Ishikawa (cell line): ENCODE results near the gene HMGCS2.

ENCODE experiments used
- CEBPB ChIP-seq: IDR thresholded peaks from 2 replicates; pipeline ENCODE4 v1.6.1; 2012
- CREB1 ChIP-seq: IDR thresholded peaks from 2 replicates; pipeline ENCODE4 v1.6.1; 2012; ENCODE audit warnings: low read depth
- EGR1 ChIP-seq: IDR thresholded peaks from 2 replicates; pipeline ENCODE4 v1.6.1; 2012
- EP300 ChIP-seq: IDR thresholded peaks from 2 replicates; pipeline ENCODE4 v1.6.1; 2012; ENCODE audit warnings: borderline replicate concordance
- FOXM1 ChIP-seq: IDR thresholded peaks from 2 replicates; pipeline ENCODE4 v1.6.1; 2012; ENCODE audit warnings: low read depth, borderline replicate concordance
- NFIC ChIP-seq: IDR thresholded peaks from 2 replicates; pipeline ENCODE4 v1.6.1; 2012
- RAD21 ChIP-seq: IDR thresholded peaks from 2 replicates; pipeline ENCODE4 v1.6.1; 2012; ENCODE audit warnings: low read depth
- REST ChIP-seq: IDR thresholded peaks from 2 replicates; pipeline ENCODE4 v1.6.1; 2012; ENCODE audit warnings: low read depth, mild to moderate bottlenecking
- TAF1 ChIP-seq: IDR thresholded peaks from 2 replicates; pipeline ENCODE4 v1.6.1; 2012; ENCODE audit warnings: low read depth, mild to moderate bottlenecking
- TCF12 ChIP-seq: IDR thresholded peaks from 2 replicates; pipeline ENCODE4 v1.6.1; 2012; ENCODE audit warnings: low read depth
- TEAD4 ChIP-seq: IDR thresholded peaks from 2 replicates; pipeline ENCODE4 v1.6.1; 2012
- YY1 ChIP-seq: IDR thresholded peaks from 2 replicates; pipeline ENCODE4 v1.6.1; 2012; ENCODE audit warnings: low read depth
- ZBTB7A ChIP-seq: IDR thresholded peaks from 2 replicates; pipeline ENCODE4 v1.6.1; 2012; ENCODE audit warnings: low read depth
- TF ChIP-seq, protein P1 (sequence below): IDR thresholded peaks from 2 replicates; pipeline ENCODE4 v1.6.1; 2012
- TF ChIP-seq, protein P2 (sequence below): IDR thresholded peaks from 2 replicates; pipeline ENCODE4 v1.6.1; 2012

HMGCS2 gene

DNA sequence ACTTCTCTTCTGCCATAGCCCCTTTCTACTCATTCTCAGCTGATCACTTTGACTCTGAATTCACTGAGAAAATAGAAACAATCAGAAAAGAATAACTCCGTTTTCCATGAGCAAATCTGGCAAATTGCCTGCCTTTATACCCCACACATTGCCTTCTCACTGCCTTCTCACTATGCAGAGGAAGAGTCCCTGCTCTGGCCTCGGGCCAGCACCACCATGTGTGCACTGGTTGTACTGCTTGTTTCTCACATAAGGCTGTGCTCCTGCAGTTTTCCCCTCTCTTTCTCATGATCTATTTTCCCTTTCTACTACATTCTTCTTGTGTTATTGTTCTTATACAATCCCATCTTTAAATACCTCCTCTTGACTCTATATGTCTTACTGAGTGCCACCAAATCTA lies 2.3 kb upstream of the HMGCS2 start:
- TF ChIP-seq CEBPB (no peak), TCF12 (no peak), TEAD4 (no peak), EGR1 (no peak), TAF1 (no peak)
- TF ChIP-seq, protein P1, sequence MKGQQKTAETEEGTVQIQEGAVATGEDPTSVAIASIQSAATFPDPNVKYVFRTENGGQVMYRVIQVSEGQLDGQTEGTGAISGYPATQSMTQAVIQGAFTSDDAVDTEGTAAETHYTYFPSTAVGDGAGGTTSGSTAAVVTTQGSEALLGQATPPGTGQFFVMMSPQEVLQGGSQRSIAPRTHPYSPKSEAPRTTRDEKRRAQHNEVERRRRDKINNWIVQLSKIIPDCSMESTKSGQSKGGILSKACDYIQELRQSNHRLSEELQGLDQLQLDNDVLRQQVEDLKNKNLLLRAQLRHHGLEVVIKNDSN: no peak

DNA sequence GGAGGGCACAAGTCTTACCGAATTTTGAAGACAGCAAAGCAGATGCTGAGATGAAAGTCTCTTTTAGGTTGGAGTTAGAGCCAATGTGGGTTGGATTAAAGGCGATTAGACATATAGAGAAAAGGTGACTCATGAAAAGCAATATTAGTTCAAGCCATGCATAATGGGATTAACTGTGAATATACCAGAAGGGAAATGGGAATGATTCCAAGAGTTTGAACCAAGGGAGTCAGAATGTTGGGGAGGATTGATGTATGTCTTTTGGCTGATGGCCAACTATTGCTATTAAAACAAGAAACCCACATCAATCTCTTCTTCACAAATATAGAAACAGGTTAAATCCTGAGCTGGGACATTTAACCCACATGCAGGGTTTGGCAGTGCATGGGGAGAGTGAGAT lies 1.2 kb downstream of the HMGCS2 start:
- TF ChIP-seq TCF12: no peak
- TF ChIP-seq REST: no peak
- no peak for TF ChIP-seq FOXM1
- no peak for TF ChIP-seq ZBTB7A
- no peak for TF ChIP-seq YY1
- peak; percentile 31; the same call in 1 of the 2 replicates for TF ChIP-seq NFIC
- TF ChIP-seq CREB1: no peak

- TF ChIP-seq, protein P1: no peak
- no peak for TF ChIP-seq YY1
- no peak for TF ChIP-seq CREB1
- TF ChIP-seq FOXM1: no peak
- TF ChIP-seq ZBTB7A: no peak
- no peak for TF ChIP-seq NFIC
Observed at GRCh38 chr1:119766374-119766794, 2.3 kb downstream of the HMGCS2 start.

DNA sequence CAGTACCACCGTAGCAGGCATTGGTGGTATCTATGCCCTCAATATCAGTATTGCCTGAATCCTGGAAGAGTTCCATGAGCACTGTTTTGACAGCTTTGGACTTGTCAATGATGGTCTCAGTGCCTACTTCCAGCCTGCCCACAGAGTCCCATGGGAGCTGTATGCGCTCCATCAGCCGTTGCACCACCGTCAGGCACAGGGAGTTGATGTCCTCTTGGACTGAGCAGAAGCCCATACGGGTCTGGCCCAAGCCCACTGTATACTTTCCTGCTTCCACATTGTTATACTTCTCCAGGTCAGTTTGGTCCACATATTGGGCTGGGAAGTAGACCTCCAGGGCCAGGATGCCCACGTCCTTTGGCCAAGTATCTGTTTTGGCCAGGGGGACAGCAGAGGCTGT lies 4.5 kb downstream of the HMGCS2 start:
- TF ChIP-seq, protein P2, sequence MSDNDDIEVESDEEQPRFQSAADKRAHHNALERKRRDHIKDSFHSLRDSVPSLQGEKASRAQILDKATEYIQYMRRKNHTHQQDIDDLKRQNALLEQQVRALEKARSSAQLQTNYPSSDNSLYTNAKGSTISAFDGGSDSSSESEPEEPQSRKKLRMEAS: no peak

DNA sequence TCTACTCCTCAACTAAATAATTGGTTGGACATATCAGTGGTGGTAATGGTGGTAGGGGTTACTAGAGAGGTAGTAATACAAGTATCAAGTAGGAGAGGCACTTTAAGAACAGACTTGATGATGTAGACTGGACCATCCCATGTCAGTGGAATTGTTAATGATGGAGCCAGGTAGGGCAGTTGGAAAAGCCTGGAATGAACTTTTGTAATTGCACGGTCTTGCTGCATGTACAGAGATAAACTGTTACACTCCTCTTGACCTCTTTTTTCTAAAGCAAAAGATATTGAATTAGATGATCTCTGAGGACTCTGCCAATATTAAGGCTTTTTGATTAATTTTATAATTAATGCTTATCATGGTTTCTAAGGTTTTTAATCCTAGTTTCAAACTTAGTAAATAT lies 5.8 kb downstream of the HMGCS2 start:
- TF ChIP-seq, protein P2: no peak
- TF ChIP-seq FOXM1 (no peak), RAD21 (no peak), NFIC (no peak), TAF1 (no peak), CREB1 (no peak), TEAD4 (no peak), EGR1 (no peak), CEBPB (no peak)
- TF ChIP-seq, protein P1: no peak

- TF ChIP-seq YY1 (no peak), TEAD4 (no peak), TCF12 (no peak), ZBTB7A (no peak), NFIC (no peak), CEBPB (no peak), REST (no peak), RAD21 (no peak), EP300 (no peak), FOXM1 (no peak)
- TF ChIP-seq, protein P1: no peak
- TF ChIP-seq, protein P2: no peak
Observed at GRCh38 chr1:119762409-119762808, 6.3 kb downstream of the HMGCS2 start.
